GM21381 (cell line): ENCODE results near the gene NKAIN2.
"Not testable (repeated sequence)": the region's sequence is repeated elsewhere in the genome, so short reads cannot be mapped to it uniquely, and the experiment has no call there.

Source experiments
- ATAC-seq: cut with Tn5 transposase; IDR thresholded peaks from one replicate; pipeline ENCODE4 v1.9.1; 2021; ENCODE audit warnings: mild to moderate bottlenecking, moderate library complexity; ENCODE audit not compliant: unreplicated experiment

Gene NKAIN2

GRCh38 chr6:123956492-123957139 lies 153.0 kb downstream of the NKAIN2 start:
- ATAC-seq: no peak

GRCh38 chr6:123962508-123962907 lies 158.8 kb downstream of the NKAIN2 start:
- ATAC-seq: no peak

GRCh38 chr6:123965894-123966293 lies 162.2 kb downstream of the NKAIN2 start:
- ATAC-seq: no peak

- ATAC-seq: no peak
Observed at GRCh38 chr6:123966618-123967017, 163.0 kb downstream of the NKAIN2 start.

GRCh38 chr6:123967905-123968304 lies 164.2 kb downstream of the NKAIN2 start:
- no peak for ATAC-seq

GRCh38 chr6:123972600-123973294 lies 169.1 kb downstream of the NKAIN2 start:
- ATAC-seq: no peak

- no peak for ATAC-seq
Observed at GRCh38 chr6:123980311-123980710, 176.6 kb downstream of the NKAIN2 start.

- no peak for ATAC-seq
Observed at GRCh38 chr6:123986938-123987337, 183.3 kb downstream of the NKAIN2 start.

- not testable (repeated sequence) for ATAC-seq
Observed at GRCh38 chr6:123989918-123990317, 186.3 kb downstream of the NKAIN2 start.

GRCh38 chr6:123990376-123990775 lies 186.7 kb downstream of the NKAIN2 start:
- no peak for ATAC-seq

GRCh38 chr6:123994168-123994567 lies 190.5 kb downstream of the NKAIN2 start:
- ATAC-seq: no peak

- no peak for ATAC-seq
Observed at GRCh38 chr6:123994891-123995635, 191.4 kb downstream of the NKAIN2 start.

GRCh38 chr6:123997223-123997622 lies 193.6 kb downstream of the NKAIN2 start:
- no peak for ATAC-seq

GRCh38 chr6:124002377-124003081 lies 198.9 kb downstream of the NKAIN2 start:
- no peak for ATAC-seq

- no peak for ATAC-seq
Observed at GRCh38 chr6:124007266-124007665, 203.6 kb downstream of the NKAIN2 start.

GRCh38 chr6:124008000-124008987 lies 204.6 kb downstream of the NKAIN2 start:
- no peak for ATAC-seq

GRCh38 chr6:124008988-124009765 lies 205.5 kb downstream of the NKAIN2 start:
- ATAC-seq: no peak

- no peak for ATAC-seq
Observed at GRCh38 chr6:124010574-124010973, 206.9 kb downstream of the NKAIN2 start.

GRCh38 chr6:124011180-124011579 lies 207.5 kb downstream of the NKAIN2 start:
- no peak for ATAC-seq
